ENCODE data around the gene TPSG1. TPM values are rescaled to one million over a fixed set of nuclear protein-coding genes. Genes with fewer than 3 reads are reported as not detected.
A peak's percentile ranks its signal among the peaks of the same experiment; 100 is the strongest.
"Not testable (repeated sequence)": the region's sequence is repeated elsewhere in the genome, so short reads cannot be mapped to it uniquely, and the experiment has no call there.

Gene TPSG1
- total RNA-seq, 1 experiment from 2014 or later: 4.3 TPM

- DNase-seq (ENCODE audit: low spot score): no peak
Observed at GRCh38 chr16:1194665-1195392, 30.2 kb downstream of the TPSG1 start.

GRCh38 chr16:1193825-1194581, 31.1 kb downstream of the TPSG1 start:
- no peak for DNase-seq (ENCODE audit: low spot score)

- DNase-seq (ENCODE audit: low spot score): no peak
Observed at GRCh38 chr16:1193143-1193824, 31.8 kb downstream of the TPSG1 start.

GRCh38 chr16:1192384-1193073, 32.5 kb downstream of the TPSG1 start:
- DNase-seq (ENCODE audit: low spot score): no peak

GRCh38 chr16:1190789-1191188, 34.3 kb downstream of the TPSG1 start:
- DNase-seq (ENCODE audit: low spot score): not testable (repeated sequence)

- no peak for DNase-seq (ENCODE audit: low spot score)
Observed at GRCh38 chr16:1189455-1189854, 35.6 kb downstream of the TPSG1 start.

- peak; percentile 37 for DNase-seq (ENCODE audit: low spot score)
Observed at GRCh38 chr16:1188432-1189189, 36.5 kb downstream of the TPSG1 start.

- DNase-seq (ENCODE audit: low spot score): not testable (repeated sequence)
Observed at GRCh38 chr16:1185460-1186207, 39.4 kb downstream of the TPSG1 start.

- DNase-seq (ENCODE audit: low spot score): no peak
Observed at GRCh38 chr16:1184980-1185379, 40.1 kb downstream of the TPSG1 start.

GRCh38 chr16:1184156-1184868, 40.8 kb downstream of the TPSG1 start:
- no peak for DNase-seq (ENCODE audit: low spot score)

- peak; percentile 75 for DNase-seq (ENCODE audit: low spot score)
Observed at GRCh38 chr16:1182950-1183907, 41.8 kb downstream of the TPSG1 start.

GRCh38 chr16:1182316-1182671, 42.8 kb downstream of the TPSG1 start:
- peak; percentile 78 for DNase-seq (ENCODE audit: low spot score)

- no peak for DNase-seq (ENCODE audit: low spot score)
Observed at GRCh38 chr16:1181404-1182315, 43.4 kb downstream of the TPSG1 start.

GRCh38 chr16:1180549-1181403, 44.3 kb downstream of the TPSG1 start:
- DNase-seq (ENCODE audit: low spot score): no peak

GRCh38 chr16:1178295-1178910, 46.7 kb downstream of the TPSG1 start:
- DNase-seq (ENCODE audit: low spot score): no peak

- DNase-seq (ENCODE audit: low spot score): no peak
Observed at GRCh38 chr16:1177750-1178149, 47.3 kb downstream of the TPSG1 start.

All from A172 (cell line).